PC-3 (cell line): ENCODE results near the gene CLSTN1. TPM values are rescaled to one million over a fixed set of nuclear protein-coding genes. Genes with fewer than 3 reads are reported as not detected.
"Not testable (repeated sequence)": the region's sequence is repeated elsewhere in the genome, so short reads cannot be mapped to it uniquely, and the experiment has no call there.

Experiments used
- ATAC-seq: fragments of 200-7000 bp; cut with Tn5 transposase; 2 replicates; pipeline ENCODE4 v1.9.1; 2020; ENCODE audit warnings: mild to moderate bottlenecking, moderate library complexity
- BruUV-seq: library from RNA; stranded (reverse); fragments of 400-500 nt; replicated peaks from 2 replicates; lab custom pipeline; 2021; lab: Mats Ljungman, UMichigan
- CTCF ChIA-PET: fragments of 300-600 bp; sonication (Branson Sonifier 250); formaldehyde crosslinking; loops from one replicate; lab custom pipeline; 2022; ENCODE audit warnings: antibody characterized with exemption; lab: Charles Lee
- POLR2A ChIA-PET: fragments of 300-600 bp; sonication (Branson Sonifier 250); formaldehyde crosslinking; loops from one replicate; lab custom pipeline; 2022; ENCODE audit warnings: antibody characterized with exemption; ENCODE audit not compliant: unreplicated experiment; lab: Charles Lee
- DNase-seq: peaks from one replicate; pipeline ENCODE4 v3.0.0-alpha.2; 2015
- H2AFZ ChIP-seq: fragments of 300-600 bp; sonication (generic); 2 replicates; pipeline ENCODE4 v1.6.0; 2016; ENCODE audit warnings: antibody characterized with exemption, low read length
- H3F3A ChIP-seq: fragments of 300-600 bp; sonication (generic); one replicate; pipeline ENCODE4 v1.6.0; 2017; ENCODE audit warnings: antibody characterized with exemption, low read length, control low read depth, mild to moderate bottlenecking; ENCODE audit not compliant: unreplicated experiment
- H3K27ac ChIP-seq: fragments of 300-600 bp; sonication (generic); 2 replicates; pipeline ENCODE4 v1.5.1; 2016; ENCODE audit warnings: mild to moderate bottlenecking, low read length
- H3K27me3 ChIP-seq: fragments of 300-600 bp; sonication (generic); 2 replicates; pipeline ENCODE4 v1.6.1; 2016; ENCODE audit warnings: low read length, mixed read lengths
- H3K36me3 ChIP-seq: fragments of 300-600 bp; sonication (generic); 2 replicates; pipeline ENCODE4 v1.6.1; 2016; ENCODE audit warnings: low read depth, mixed run types, low read length, mixed read lengths
- H3K4me1 ChIP-seq: fragments of 300-600 bp; sonication (generic); 2 replicates; pipeline ENCODE4 v1.5.1; 2016; ENCODE audit warnings: low read length; ENCODE audit not compliant: insufficient read depth
- H3K4me2 ChIP-seq: fragments of 300-600 bp; sonication (generic); 2 replicates; pipeline ENCODE4 v1.6.0; 2016; ENCODE audit warnings: low read length
- H3K4me3 ChIP-seq: fragments of 300-600 bp; sonication (generic); 2 replicates; pipeline ENCODE4 v1.5.1; 2016; ENCODE audit warnings: mild to moderate bottlenecking, low read length, mixed read lengths
- H3K79me2 ChIP-seq: fragments of 300-600 bp; sonication (generic); 2 replicates; pipeline ENCODE4 v1.6.1; 2017; ENCODE audit warnings: low read length, mixed read lengths
- H3K9ac ChIP-seq: fragments of 300-600 bp; sonication (generic); 2 replicates; pipeline ENCODE4 v1.6.0; 2016; ENCODE audit warnings: mild to moderate bottlenecking, low read length
- H3K9me2 ChIP-seq: fragments of 300-600 bp; sonication (generic); replicated peaks from 2 replicates; pipeline ENCODE4 v1.6.1; 2016; ENCODE audit warnings: mixed run types, low read length, mixed read lengths
- H3K9me3 ChIP-seq: fragments of 300-600 bp; sonication (generic); 2 replicates; pipeline ENCODE4 v1.6.1; 2016; ENCODE audit warnings: low read length, mixed read lengths
- H4K20me1 ChIP-seq: fragments of 300-600 bp; sonication (generic); 2 replicates; pipeline ENCODE4 v1.6.1; 2016; ENCODE audit warnings: low read length, mixed read lengths
- EZH2 ChIP-seq: fragments of 300-600 bp; sonication (generic); IDR thresholded peaks from one replicate; pipeline ENCODE4 v1.6.1; 2017; ENCODE audit warnings: antibody characterized with exemption, mild to moderate bottlenecking, low read length; ENCODE audit not compliant: unreplicated experiment
- EZH2phosphoT487 ChIP-seq: fragments of 300-600 bp; sonication (generic); IDR thresholded peaks from 2 replicates; pipeline ENCODE4 v1.6.1; 2018; ENCODE audit warnings: mild to moderate bottlenecking, antibody characterized with exemption, low read length, borderline replicate concordance
- intact Hi-C: fragments of 100-400 bp; cut with micrococcal nuclease; formaldehyde crosslinking; loops from 2 replicates; pipeline ENCODE4 v1.9.0; 2023
- total RNA-seq: library from RNA; depleted of rRNA; stranded (reverse); fragments of >200 nt; gene quantifications from 2 replicates; pipeline ENCODE4 v1.2.3, GENCODE V29; 2014
- TF ChIP-seq, protein P1 (sequence below): fragments of 300-600 bp; sonication (generic); conservative IDR thresholded peaks from 2 replicates; pipeline ENCODE4 v1.5.1; 2017; ENCODE audit warnings: antibody characterized with exemption, low read depth, mild to moderate bottlenecking, low read length

Gene CLSTN1
- total RNA-seq, 1 experiment from 2014 or later: 98.3 TPM

DNA sequence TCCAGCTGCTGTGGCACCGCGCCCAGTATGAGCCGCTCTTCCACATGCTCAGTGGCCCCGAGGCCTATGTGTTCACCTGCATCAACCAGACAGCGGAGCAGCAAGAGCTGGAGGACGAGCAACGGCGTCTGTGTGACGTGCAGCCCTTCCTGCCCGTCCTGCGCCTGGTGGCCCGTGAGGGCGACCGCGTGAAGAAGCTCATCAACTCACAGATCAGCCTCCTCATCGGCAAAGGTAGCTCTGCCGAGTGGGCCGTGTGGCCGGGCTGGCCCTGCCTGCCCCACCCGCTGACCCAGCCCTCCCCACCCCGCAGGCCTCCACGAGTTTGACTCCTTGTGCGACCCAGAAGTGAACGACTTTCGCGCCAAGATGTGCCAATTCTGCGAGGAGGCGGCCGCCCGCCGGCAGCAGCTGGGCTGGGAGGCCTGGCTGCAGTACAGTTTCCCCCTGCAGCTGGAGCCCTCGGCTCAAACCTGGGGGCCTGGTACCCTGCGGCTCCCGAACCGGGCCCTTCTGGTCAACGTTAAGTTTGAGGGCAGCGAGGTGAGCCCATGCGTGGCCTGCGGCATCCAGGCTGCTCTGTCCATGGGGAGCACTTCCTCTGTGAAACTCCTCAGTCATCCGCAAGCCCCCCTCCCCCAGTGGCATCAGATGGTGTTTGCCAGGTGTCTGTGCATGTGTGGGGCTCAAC is 108.1 kb downstream of the CLSTN1 start:
- Histone ChIP-seq H3K27me3 (no peaks in the 10 kb centered on the region), H3K36me3 (no peaks in the 10 kb centered on the region), H2AFZ (no peak overlapping the region), H3K79me2 (no peaks in the 10 kb centered on the region), H3K27ac (no peak overlapping the region), H3K4me3 (no peak overlapping the region), H3K9me3 (no peaks in the 10 kb centered on the region), H3K4me1 (peaks cover 18% of the 10 kb centered on the region), H4K20me1 (no peaks in the 10 kb centered on the region), H3K9ac (no peak overlapping the region), H3K9me2 (no peaks in the 10 kb centered on the region), H3K4me2 (no peak overlapping the region), H3F3A (no peaks in the 10 kb centered on the region)
- intact Hi-C loops: no loop called here
- BruUV-seq: no TSS peak
- POLR2A ChIA-PET: no interaction called here
- ATAC-seq (no peak), DNase-seq (no peak)
- TF ChIP-seq EZH2 (no peak), EZH2phosphoT487 (no peak)
- TF ChIP-seq, protein P1, sequence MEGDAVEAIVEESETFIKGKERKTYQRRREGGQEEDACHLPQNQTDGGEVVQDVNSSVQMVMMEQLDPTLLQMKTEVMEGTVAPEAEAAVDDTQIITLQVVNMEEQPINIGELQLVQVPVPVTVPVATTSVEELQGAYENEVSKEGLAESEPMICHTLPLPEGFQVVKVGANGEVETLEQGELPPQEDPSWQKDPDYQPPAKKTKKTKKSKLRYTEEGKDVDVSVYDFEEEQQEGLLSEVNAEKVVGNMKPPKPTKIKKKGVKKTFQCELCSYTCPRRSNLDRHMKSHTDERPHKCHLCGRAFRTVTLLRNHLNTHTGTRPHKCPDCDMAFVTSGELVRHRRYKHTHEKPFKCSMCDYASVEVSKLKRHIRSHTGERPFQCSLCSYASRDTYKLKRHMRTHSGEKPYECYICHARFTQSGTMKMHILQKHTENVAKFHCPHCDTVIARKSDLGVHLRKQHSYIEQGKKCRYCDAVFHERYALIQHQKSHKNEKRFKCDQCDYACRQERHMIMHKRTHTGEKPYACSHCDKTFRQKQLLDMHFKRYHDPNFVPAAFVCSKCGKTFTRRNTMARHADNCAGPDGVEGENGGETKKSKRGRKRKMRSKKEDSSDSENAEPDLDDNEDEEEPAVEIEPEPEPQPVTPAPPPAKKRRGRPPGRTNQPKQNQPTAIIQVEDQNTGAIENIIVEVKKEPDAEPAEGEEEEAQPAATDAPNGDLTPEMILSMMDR: no peak
- CTCF ChIA-PET: no interaction called here

DNA sequence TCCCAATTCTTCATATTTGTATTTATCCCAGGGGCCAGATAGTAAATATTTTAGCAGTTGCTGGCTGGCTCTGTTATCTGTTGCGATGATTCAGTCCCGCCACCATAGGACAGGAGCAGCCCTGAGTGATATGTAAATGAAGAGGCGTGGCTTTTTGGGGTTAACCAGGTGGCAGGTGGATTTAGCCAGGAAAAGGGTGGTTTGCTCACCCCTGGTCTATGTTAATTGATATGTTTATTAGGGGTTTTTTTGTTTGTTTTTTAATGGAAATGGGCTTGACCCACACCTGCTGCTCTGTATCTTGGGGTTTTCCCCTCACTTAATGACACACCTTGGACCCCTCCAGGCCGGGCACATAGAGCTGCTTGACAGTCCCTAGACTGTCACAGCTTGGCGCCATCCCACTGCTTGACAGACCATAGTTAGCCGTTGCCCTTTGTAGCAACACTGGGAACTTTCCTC is 109.5 kb downstream of the CLSTN1 start:
- CTCF ChIA-PET: no interaction called here
- Histone ChIP-seq H2AFZ (no peak overlapping the region), H3F3A (no peaks in the 10 kb centered on the region), H3K79me2 (no peaks in the 10 kb centered on the region), H3K4me3 (no peak overlapping the region), H3K4me1 (peaks cover 13% of the 10 kb centered on the region), H3K9me2 (no peaks in the 10 kb centered on the region), H3K36me3 (no peaks in the 10 kb centered on the region), H4K20me1 (no peaks in the 10 kb centered on the region), H3K9ac (no peak overlapping the region), H3K27ac (no peak overlapping the region), H3K4me2 (no peak overlapping the region), H3K9me3 (no peaks in the 10 kb centered on the region), H3K27me3 (no peaks in the 10 kb centered on the region)
- ATAC-seq (no peak), DNase-seq (no peak)
- BruUV-seq: no TSS peak
- intact Hi-C loops: no loop called here
- POLR2A ChIA-PET: no interaction called here
- TF ChIP-seq EZH2phosphoT487 (no peak), EZH2 (no peak)
- TF ChIP-seq, protein P1: no peak

DNA sequence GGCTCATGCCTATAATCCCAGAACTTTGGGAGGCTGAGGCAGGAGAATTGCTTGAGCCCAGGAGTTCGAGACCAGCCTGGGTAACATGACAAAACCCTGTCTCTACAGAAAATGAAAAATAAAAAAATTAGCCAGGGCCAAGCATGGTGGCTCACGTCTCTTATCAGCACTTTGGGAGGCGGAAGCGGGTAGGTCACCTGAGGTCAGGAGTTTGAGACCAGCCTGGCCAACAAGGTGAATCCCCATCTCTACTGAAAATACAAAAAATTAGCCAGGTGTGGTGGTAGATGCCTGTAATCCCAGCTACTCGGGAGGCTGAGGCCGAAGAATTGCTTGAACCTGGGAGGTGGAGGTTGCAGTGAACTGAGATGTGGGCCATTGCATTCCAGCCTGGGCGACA is 111.0 kb downstream of the CLSTN1 start:
- intact Hi-C loops, H3K4me2 ChIP-seq, H3F3A ChIP-seq, CTCF ChIA-PET, H3K27me3 ChIP-seq, DNase-seq, H3K27ac ChIP-seq, ATAC-seq, H3K9me3 ChIP-seq, H3K79me2 ChIP-seq, H4K20me1 ChIP-seq, H3K36me3 ChIP-seq, H3K9ac ChIP-seq, H2AFZ ChIP-seq, H3K9me2 ChIP-seq, H3K4me1 ChIP-seq, BruUV-seq, POLR2A ChIA-PET, H3K4me3 ChIP-seq: not testable (repeated sequence)
